Brain microvascular endothelial cell (primary cell): Measurements from ENCODE around the gene PARD3.

Source experiments
- DNase-seq: peaks from one replicate; pipeline ENCODE4 v3.0.0-alpha.2; 2020
- H3K27ac ChIP-seq: fragments of 250-450 bp; sonication (Bioruptor Pico); 2 replicates; pipeline ENCODE4 v1.5.1; 2020; ENCODE audit warnings: mild to moderate bottlenecking, moderate library complexity
- H3K27me3 ChIP-seq: fragments of 250-450 bp; sonication (Bioruptor Pico); replicated peaks from 2 replicates; pipeline ENCODE4 v1.5.1; 2020; ENCODE audit warnings: mild to moderate bottlenecking
- H3K36me3 ChIP-seq: fragments of 250-450 bp; sonication (Bioruptor Pico); replicated peaks from 2 replicates; pipeline ENCODE4 v1.5.1; 2020; ENCODE audit warnings: mild to moderate bottlenecking
- H3K4me3 ChIP-seq: 2 replicates; pipeline ENCODE4 v1.5.1; 2011; ENCODE audit warnings: low read depth, mild to moderate bottlenecking, control low read depth, low read length, moderate library complexity
- in situ Hi-C: cut with HindIII; loops from 2 replicates; pipeline ENCODE4 v1.10.0; 2017; ENCODE audit warnings: low sequenced_read_pairs, low pct_ligation_motif_present
- TF ChIP-seq, protein P1 (sequence below): IDR thresholded peaks from 2 replicates; pipeline ENCODE4 v1.5.1; 2011; ENCODE audit warnings: low read depth, mild to moderate bottlenecking, moderate library complexity, low read length, control low read depth, inconsistent platforms; ENCODE audit errors: missing control alignments

PARD3 gene

DNA sequence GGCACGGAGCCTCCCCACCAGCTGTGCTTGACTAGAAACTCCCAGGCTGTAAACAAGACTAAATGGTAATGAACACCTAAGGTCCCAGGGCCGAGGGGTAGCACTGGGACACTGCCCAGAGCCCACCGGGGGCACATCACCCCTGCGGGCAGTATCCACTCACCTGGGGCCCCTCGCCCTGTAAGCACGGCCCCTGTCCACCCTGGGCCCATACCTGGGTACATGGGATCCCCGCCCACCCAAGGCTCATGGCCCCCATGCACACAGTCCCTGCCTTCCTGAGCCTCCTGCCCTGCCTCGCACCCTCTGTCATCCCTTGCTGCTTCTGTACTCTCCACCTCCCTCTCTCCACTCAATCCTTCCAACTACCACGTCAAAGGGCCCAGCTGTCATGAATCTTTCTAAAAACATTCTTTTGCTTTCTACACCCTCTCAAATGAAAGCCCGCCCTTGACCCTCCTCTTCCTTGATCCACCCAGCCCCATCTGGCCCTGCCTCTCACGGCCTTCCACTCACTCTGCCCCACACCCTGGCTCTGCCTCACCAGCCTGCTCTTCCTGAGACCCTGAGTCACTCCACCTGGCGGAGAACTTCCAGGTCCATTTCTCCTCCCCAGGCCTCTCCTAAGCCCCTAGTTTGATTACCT lies 173.1 kb downstream of the PARD3 start:
- Histone ChIP-seq H3K27me3 (no peaks in the 10 kb centered on the region), H3K36me3 (no peaks in the 10 kb centered on the region), H3K4me3 (no peak overlapping the region), H3K27ac (no peak overlapping the region)
- TF ChIP-seq, protein P1, sequence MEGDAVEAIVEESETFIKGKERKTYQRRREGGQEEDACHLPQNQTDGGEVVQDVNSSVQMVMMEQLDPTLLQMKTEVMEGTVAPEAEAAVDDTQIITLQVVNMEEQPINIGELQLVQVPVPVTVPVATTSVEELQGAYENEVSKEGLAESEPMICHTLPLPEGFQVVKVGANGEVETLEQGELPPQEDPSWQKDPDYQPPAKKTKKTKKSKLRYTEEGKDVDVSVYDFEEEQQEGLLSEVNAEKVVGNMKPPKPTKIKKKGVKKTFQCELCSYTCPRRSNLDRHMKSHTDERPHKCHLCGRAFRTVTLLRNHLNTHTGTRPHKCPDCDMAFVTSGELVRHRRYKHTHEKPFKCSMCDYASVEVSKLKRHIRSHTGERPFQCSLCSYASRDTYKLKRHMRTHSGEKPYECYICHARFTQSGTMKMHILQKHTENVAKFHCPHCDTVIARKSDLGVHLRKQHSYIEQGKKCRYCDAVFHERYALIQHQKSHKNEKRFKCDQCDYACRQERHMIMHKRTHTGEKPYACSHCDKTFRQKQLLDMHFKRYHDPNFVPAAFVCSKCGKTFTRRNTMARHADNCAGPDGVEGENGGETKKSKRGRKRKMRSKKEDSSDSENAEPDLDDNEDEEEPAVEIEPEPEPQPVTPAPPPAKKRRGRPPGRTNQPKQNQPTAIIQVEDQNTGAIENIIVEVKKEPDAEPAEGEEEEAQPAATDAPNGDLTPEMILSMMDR: no peak
- no peak for DNase-seq
- in situ Hi-C loops: no loop called here

DNA sequence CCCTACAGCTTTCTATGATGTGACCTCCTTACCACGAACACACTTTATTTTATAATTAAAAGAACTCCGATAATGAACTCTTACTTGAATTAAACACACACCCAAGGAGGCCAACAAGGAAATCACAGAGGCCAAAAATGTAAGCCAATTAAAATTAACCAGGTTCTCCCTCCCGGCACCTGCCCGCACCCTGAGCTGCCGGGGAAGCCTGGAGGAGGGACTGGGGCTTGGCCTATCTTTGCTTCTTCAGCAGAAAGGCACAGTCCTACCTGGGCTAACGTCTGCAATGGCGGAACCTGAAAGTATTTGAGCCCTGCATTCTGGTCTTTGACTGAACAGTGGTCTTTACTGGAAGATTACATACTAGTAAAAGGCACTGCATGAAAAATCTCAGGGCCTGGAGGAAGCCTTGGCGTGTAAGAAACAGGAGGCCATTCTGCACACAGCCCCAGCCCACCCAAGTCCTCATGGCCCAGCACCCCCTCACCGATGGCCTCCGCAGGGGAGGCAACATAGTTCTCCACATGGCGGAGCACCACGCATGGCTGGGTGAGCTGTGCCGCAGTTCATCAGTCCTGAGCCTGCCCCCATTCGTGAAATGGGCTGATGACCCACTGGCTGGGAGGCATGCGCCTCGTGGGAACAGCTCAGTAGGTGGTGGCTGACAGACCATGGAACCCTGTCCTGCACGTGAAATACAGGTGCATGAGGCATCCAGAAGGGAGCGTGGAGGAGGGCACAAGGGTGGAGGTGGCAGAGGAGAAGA lies 173.8 kb downstream of the PARD3 start:
- no peaks in the 10 kb centered on the region for H3K36me3 ChIP-seq
- no peak overlapping the region for H3K4me3 ChIP-seq
- TF ChIP-seq, protein P1: no peak
- in situ Hi-C loops: no loop called here
- no peak for DNase-seq
- no peaks in the 10 kb centered on the region for H3K27me3 ChIP-seq
- H3K27ac ChIP-seq: no peak overlapping the region

DNA sequence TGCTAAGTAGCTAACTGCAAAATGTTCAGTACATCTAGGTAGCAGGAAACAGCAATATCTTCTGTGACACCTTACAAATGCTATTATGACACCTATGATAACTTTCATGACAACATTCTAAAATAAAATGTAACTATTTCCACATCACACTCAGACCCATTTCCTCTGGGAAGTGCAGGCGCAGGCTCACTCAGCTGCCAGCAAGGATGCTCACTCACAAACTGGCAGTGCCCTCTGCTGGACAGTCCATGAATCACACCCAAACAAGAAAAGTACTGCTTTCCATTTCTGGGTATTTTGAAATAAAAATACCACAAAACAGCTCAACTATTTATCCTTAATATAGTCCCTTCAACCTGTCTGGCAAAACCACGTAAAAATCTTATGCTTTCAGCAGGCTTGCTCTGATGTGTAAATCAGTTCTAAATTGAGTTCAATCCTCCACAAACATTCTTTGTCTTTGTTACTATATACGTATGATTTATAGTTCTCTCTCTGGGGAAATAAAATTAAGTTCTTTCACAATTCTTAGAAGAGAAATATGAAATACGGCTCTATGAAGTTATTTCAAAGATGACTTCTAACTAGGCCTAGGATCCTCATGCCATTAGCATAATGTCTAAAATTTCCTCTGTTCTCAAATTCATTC lies 176.6 kb downstream of the PARD3 start:
- in situ Hi-C loops: no loop called here
- Histone ChIP-seq H3K4me3 (no peak overlapping the region), H3K36me3 (no peaks in the 10 kb centered on the region)

DNA sequence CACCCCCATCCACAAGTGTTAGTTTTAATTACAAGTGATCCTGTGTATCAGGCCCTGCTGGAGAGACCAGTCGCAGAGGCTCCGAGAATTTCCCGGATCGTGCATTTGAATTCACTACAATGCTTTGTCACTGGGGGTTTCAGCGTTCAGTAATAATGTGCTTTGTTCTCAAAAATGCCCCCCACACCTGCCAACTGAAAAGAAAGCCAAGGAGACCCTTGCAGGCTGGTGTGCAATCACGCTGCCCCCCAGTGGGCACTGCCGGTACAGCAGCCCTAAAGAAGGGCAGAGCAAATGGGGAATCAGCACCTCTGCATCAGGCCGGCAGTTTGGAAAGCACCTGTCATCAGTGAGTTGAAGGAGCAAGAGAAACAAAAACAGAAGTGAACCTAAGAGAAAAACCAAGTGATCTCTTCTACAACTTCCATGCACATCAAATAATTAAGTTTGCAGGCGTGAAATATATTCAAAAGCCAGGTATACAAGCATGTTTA lies 177.6 kb downstream of the PARD3 start:
- no peak overlapping the region for H3K27ac ChIP-seq
- DNase-seq: peak; percentile 59
- TF ChIP-seq, protein P1: peak; percentile 99
- no peaks in the 10 kb centered on the region for H3K27me3 ChIP-seq
- no peaks in the 10 kb centered on the region for H3K36me3 ChIP-seq
- no peak overlapping the region for H3K4me3 ChIP-seq
- in situ Hi-C loops: no loop called here

More for the DNA sequence above, 176.6 kb downstream of the PARD3 start:
- H3K27me3 ChIP-seq: no peaks in the 10 kb centered on the region
- TF ChIP-seq, protein P1: peak; percentile 90
- peak; percentile 80 for DNase-seq
- H3K27ac ChIP-seq: no peak overlapping the region

DNA sequence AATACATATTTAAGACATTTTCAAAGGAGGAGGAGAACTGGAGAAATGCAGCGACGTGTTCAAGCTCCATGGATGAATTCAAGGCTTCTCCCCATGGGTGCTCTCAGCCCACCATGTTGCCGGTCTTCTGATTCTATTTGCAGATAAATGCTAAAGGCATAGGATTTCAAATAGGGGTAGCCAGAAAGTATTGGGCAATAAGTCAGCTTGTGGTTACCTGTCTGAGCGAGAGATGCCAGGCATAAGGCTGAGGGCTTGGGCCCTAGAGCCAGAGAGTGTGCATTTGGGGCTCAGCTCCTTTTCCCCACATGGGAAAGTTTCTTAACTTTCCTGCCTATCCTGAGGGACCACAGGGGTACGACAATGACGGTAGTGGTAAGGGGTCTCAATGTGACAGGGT lies 180.0 kb downstream of the PARD3 start:
- Histone ChIP-seq H3K27me3 (no peaks in the 10 kb centered on the region), H3K4me3 (no peak overlapping the region), H3K36me3 (no peaks in the 10 kb centered on the region), H3K27ac (no peak overlapping the region)
- no peak for DNase-seq
- TF ChIP-seq, protein P1: no peak
- in situ Hi-C loops: no loop called here
